GM18909 (cell line): ENCODE results near the gene TTLL8.

Source experiments
- ATAC-seq: cut with Tn5 transposase; IDR thresholded peaks from one replicate; pipeline ENCODE4 v1.9.1; 2021; ENCODE audit warnings: mild to moderate bottlenecking; ENCODE audit not compliant: unreplicated experiment, poor library complexity

The TTLL8 gene

GRCh38 chr22:50083462-50084079, 25.5 kb upstream of the TTLL8 start:
- no peak for ATAC-seq

GRCh38 chr22:50082961-50083461, 24.9 kb upstream of the TTLL8 start:
- ATAC-seq = no peak

GRCh38 chr22:50082197-50082715, 24.2 kb upstream of the TTLL8 start:
- ATAC-seq = no peak

GRCh38 chr22:50081426-50082196, 23.5 kb upstream of the TTLL8 start:
- ATAC-seq = no peak

- ATAC-seq = no peak
Observed at GRCh38 chr22:50080077-50080465, 22.0 kb upstream of the TTLL8 start.

- no peak for ATAC-seq
Observed at GRCh38 chr22:50078761-50079160, 20.7 kb upstream of the TTLL8 start.

- no peak for ATAC-seq
Observed at GRCh38 chr22:50078246-50078645, 20.1 kb upstream of the TTLL8 start.

- ATAC-seq = no peak
Observed at GRCh38 chr22:50076646-50077535, 18.8 kb upstream of the TTLL8 start.

- ATAC-seq = no peak
Observed at GRCh38 chr22:50074551-50075530, 16.7 kb upstream of the TTLL8 start.

GRCh38 chr22:50074056-50074455, 16.0 kb upstream of the TTLL8 start:
- ATAC-seq = no peak

GRCh38 chr22:50072714-50073538, 14.8 kb upstream of the TTLL8 start:
- ATAC-seq = no peak

- no peak for ATAC-seq
Observed at GRCh38 chr22:50072167-50072555, 14.1 kb upstream of the TTLL8 start.

GRCh38 chr22:50071432-50072166, 13.5 kb upstream of the TTLL8 start:
- no peak for ATAC-seq

GRCh38 chr22:50070366-50070765, 12.3 kb upstream of the TTLL8 start:
- ATAC-seq = no peak

GRCh38 chr22:50068096-50068495, 10.0 kb upstream of the TTLL8 start:
- ATAC-seq = no peak

- no peak for ATAC-seq
Observed at GRCh38 chr22:50067244-50067643, 9.1 kb upstream of the TTLL8 start.

- ATAC-seq = no peak
Observed at GRCh38 chr22:50064453-50064852, 6.4 kb upstream of the TTLL8 start.
